HFF-Myc (cell line): Measurements from ENCODE around the gene DDX21.
"Not testable (repeated sequence)": the region's sequence is repeated elsewhere in the genome, so short reads cannot be mapped to it uniquely, and the experiment has no call there.

Source experiments
- DNase-seq: peaks from one replicate; pipeline ENCODE4 v3.0.0-alpha.2; 2011; ENCODE audit warnings: low read depth; ENCODE audit errors: extremely low read depth
- H3K4me3 ChIP-seq: replicated peaks from 2 replicates; pipeline ENCODE4 v1.5.1; 2011; ENCODE audit warnings: low read depth, mild to moderate bottlenecking, control low read depth, low read length
- CTCF ChIP-seq: IDR thresholded peaks from 2 replicates; pipeline ENCODE4 v1.5.1; 2012; ENCODE audit warnings: mild to moderate bottlenecking, low read depth, low read length, control low read depth; ENCODE audit errors: missing control alignments

The DDX21 gene

GRCh38 chr10:68959695-68960527 is 3.9 kb downstream of the DDX21 start:
- no peak for DNase-seq
- H3K4me3 ChIP-seq: peak overlapping the region; percentile 73
- no peak for TF ChIP-seq CTCF

- no peak for DNase-seq
- no peak overlapping the region for H3K4me3 ChIP-seq
- TF ChIP-seq CTCF: no peak
Observed at GRCh38 chr10:68963151-68963550, 7.2 kb downstream of the DDX21 start.

GRCh38 chr10:68973975-68974374 is 18.0 kb downstream of the DDX21 start:
- H3K4me3 ChIP-seq: no peak overlapping the region
- no peak for TF ChIP-seq CTCF
- DNase-seq: no peak

GRCh38 chr10:68975936-68976473 is 20.0 kb downstream of the DDX21 start:
- DNase-seq, H3K4me3 ChIP-seq: not testable (repeated sequence)

- not testable (repeated sequence) for DNase-seq, H3K4me3 ChIP-seq
Observed at GRCh38 chr10:68979738-68980137, 23.8 kb downstream of the DDX21 start.

- DNase-seq: no peak
- peak; percentile 12 for TF ChIP-seq CTCF
- H3K4me3 ChIP-seq: no peak overlapping the region
Observed at GRCh38 chr10:68981074-68981473, 25.1 kb downstream of the DDX21 start.

GRCh38 chr10:68982389-68982788 is 26.4 kb downstream of the DDX21 start:
- no peak for DNase-seq
- no peak for TF ChIP-seq CTCF
- H3K4me3 ChIP-seq: no peak overlapping the region

- no peak for TF ChIP-seq CTCF
- H3K4me3 ChIP-seq: no peak overlapping the region
- DNase-seq: no peak
Observed at GRCh38 chr10:68987611-68988010, 31.6 kb downstream of the DDX21 start.
